Loucy (cell line): ENCODE data around the gene GEMIN5.

ENCODE experiments used
- H2AFZ ChIP-seq: fragments of 200-600 bp; sonication (generic); 2 replicates; pipeline ENCODE4 v1.6.0; 2016; ENCODE audit warnings: antibody characterized with exemption, mild to moderate bottlenecking, low read length, moderate library complexity
- H3F3A ChIP-seq: fragments of 200-600 bp; 2 replicates; pipeline ENCODE4 v1.6.0; 2016; ENCODE audit warnings: antibody characterized with exemption, low read depth, mild to moderate bottlenecking
- H3K27me3 ChIP-seq: fragments of 200-600 bp; sonication (generic); 2 replicates; pipeline ENCODE4 v1.6.1; 2014; ENCODE audit warnings: low read length, mild to moderate bottlenecking; ENCODE audit not compliant: insufficient read depth, poor library complexity, severe bottlenecking
- H3K36me3 ChIP-seq: fragments of 200-600 bp; sonication (generic); 2 replicates; pipeline ENCODE4 v1.6.1; 2016; ENCODE audit warnings: low read length; ENCODE audit not compliant: insufficient read depth
- H3K4me1 ChIP-seq: fragments of 200-600 bp; sonication (generic); 2 replicates; pipeline ENCODE4 v1.5.1; 2014; ENCODE audit warnings: low read length, mild to moderate bottlenecking; ENCODE audit not compliant: insufficient read depth, poor library complexity, severe bottlenecking
- H3K4me2 ChIP-seq: fragments of 200-600 bp; sonication (generic); 2 replicates; pipeline ENCODE4 v1.6.0; 2014; ENCODE audit warnings: antibody characterized with exemption, low read length, low read depth, mild to moderate bottlenecking; ENCODE audit not compliant: poor library complexity, severe bottlenecking
- H3K4me3 ChIP-seq: fragments of 200-600 bp; sonication (generic); 2 replicates; pipeline ENCODE4 v1.5.1; 2014; ENCODE audit warnings: low read length, mild to moderate bottlenecking, mixed read lengths; ENCODE audit not compliant: poor library complexity, severe bottlenecking
- H3K79me2 ChIP-seq: fragments of 200-600 bp; sonication (generic); 2 replicates; pipeline ENCODE4 v1.6.1; 2014; ENCODE audit warnings: low read length; ENCODE audit not compliant: insufficient read depth
- H3K9ac ChIP-seq: fragments of 200-600 bp; sonication (generic); 2 replicates; pipeline ENCODE4 v1.6.0; 2014; ENCODE audit warnings: mild to moderate bottlenecking, low read depth, low read length, moderate library complexity; ENCODE audit not compliant: poor library complexity, severe bottlenecking
- H3K9me2 ChIP-seq: fragments of 200-600 bp; sonication (generic); replicated peaks from 2 replicates; pipeline ENCODE4 v1.6.1; 2016; ENCODE audit warnings: low read depth, low read length, mixed read lengths
- H3K9me3 ChIP-seq: fragments of 200-600 bp; sonication (generic); 2 replicates; pipeline ENCODE4 v1.6.1; 2014; ENCODE audit warnings: mild to moderate bottlenecking, antibody characterized with exemption, low read length, low read depth; ENCODE audit not compliant: insufficient read depth
- H4K20me1 ChIP-seq: fragments of 200-600 bp; sonication (generic); 2 replicates; pipeline ENCODE4 v1.6.0; 2014; ENCODE audit warnings: antibody characterized with exemption, low read length, mild to moderate bottlenecking; ENCODE audit not compliant: insufficient read depth, poor library complexity, severe bottlenecking
- EZH2phosphoT487 ChIP-seq: fragments of 200-600 bp; IDR thresholded peaks from 2 replicates; pipeline ENCODE4 v1.6.1; 2018; ENCODE audit warnings: antibody characterized with exemption, mild to moderate bottlenecking, moderate library complexity, borderline replicate concordance
- TF ChIP-seq, protein P1 (sequence below): fragments of 200-600 bp; sonication (generic); conservative IDR thresholded peaks from 2 replicates; pipeline ENCODE4 v1.5.1; 2014; ENCODE audit warnings: mild to moderate bottlenecking, antibody characterized with exemption, low read length

Gene GEMIN5

DNA sequence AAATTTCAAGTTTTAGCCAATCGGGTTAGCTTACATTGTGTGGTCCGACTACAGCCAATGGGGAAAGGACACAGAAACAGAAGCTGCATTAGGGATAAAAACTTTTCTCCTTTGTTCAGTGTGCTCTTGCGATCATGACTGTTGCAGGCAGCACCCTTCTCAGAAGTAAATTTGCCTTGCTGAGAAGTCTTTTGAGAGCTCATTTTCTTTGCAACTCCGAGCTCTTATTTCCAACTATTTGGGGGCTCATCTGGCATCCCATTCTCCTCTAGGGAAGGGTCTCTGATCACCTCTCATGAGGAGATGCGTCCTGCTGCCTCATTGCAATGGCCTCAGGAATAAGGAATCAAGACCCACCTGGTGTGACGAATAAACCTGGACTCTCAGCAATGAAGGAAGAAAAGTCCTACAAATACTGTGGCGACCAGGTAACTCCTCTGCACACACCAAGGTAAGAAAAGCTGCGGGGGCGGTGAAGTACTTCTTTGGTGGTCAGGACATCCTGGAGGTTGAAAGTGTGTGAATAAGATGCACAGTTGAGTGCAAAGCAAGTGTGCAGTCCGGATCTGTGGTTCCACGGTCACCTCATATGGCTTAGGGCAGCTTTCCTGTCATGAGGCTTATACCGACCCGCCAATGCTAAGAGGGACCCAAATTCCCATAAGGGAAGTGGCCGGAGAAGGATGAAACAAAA lies 59.2 kb downstream of the GEMIN5 start:
- H2AFZ ChIP-seq: no peak overlapping the region
- no peak overlapping the region for H3K9ac ChIP-seq
- TF ChIP-seq, protein P1, sequence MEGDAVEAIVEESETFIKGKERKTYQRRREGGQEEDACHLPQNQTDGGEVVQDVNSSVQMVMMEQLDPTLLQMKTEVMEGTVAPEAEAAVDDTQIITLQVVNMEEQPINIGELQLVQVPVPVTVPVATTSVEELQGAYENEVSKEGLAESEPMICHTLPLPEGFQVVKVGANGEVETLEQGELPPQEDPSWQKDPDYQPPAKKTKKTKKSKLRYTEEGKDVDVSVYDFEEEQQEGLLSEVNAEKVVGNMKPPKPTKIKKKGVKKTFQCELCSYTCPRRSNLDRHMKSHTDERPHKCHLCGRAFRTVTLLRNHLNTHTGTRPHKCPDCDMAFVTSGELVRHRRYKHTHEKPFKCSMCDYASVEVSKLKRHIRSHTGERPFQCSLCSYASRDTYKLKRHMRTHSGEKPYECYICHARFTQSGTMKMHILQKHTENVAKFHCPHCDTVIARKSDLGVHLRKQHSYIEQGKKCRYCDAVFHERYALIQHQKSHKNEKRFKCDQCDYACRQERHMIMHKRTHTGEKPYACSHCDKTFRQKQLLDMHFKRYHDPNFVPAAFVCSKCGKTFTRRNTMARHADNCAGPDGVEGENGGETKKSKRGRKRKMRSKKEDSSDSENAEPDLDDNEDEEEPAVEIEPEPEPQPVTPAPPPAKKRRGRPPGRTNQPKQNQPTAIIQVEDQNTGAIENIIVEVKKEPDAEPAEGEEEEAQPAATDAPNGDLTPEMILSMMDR: no peak
- no peak for TF ChIP-seq EZH2phosphoT487
- H3K27me3 ChIP-seq: no peaks in the 10 kb centered on the region
- H3K4me1 ChIP-seq: no peaks in the 10 kb centered on the region
- H3K4me2 ChIP-seq: no peak overlapping the region
- no peaks in the 10 kb centered on the region for H3K79me2 ChIP-seq
- no peaks in the 10 kb centered on the region for H4K20me1 ChIP-seq
- no peak overlapping the region for H3K4me3 ChIP-seq
- no peaks in the 10 kb centered on the region for H3F3A ChIP-seq
- H3K9me3 ChIP-seq: no peaks in the 10 kb centered on the region
- peaks cover 16% of the 10 kb centered on the region; the same call in 1 of the 2 replicates for H3K36me3 ChIP-seq
- H3K9me2 ChIP-seq: no peaks in the 10 kb centered on the region

DNA sequence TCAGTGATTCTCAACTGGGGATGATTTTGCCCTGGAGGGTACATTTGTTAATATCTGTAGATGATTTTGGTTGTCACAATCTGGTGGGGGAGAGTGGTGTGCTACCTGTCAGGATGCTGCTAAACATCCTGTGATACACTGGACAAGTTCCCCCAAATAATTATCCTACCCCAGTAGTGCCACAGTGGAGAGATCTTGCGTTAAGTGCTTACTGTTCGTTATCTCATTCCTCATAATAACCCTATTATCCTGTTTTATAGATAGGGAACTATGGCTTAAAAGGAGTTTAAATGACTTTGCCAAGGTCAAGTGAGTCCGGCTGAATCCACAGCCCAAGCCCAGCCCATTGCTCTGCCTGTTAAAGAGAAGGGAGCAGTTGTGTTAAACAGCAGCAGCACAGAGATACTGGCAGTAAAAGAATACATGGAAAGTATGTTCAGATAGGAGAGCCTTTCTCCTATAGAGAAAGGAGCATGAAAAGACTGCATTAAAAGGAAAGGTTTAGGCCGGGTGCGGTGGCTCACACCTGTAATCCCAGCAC lies 64.2 kb downstream of the GEMIN5 start:
- Histone ChIP-seq H3K4me1 (no peaks in the 10 kb centered on the region), H3K79me2 (no peaks in the 10 kb centered on the region), H3K36me3 (peaks cover 41% of the 10 kb centered on the region; the same call in 1 of the 2 replicates), H3K4me3 (no peak overlapping the region), H2AFZ (no peak overlapping the region), H3F3A (no peaks in the 10 kb centered on the region), H3K9me3 (no peaks in the 10 kb centered on the region), H3K9ac (no peak overlapping the region), H3K4me2 (no peak overlapping the region), H4K20me1 (no peaks in the 10 kb centered on the region), H3K9me2 (no peaks in the 10 kb centered on the region), H3K27me3 (no peaks in the 10 kb centered on the region)
- TF ChIP-seq, protein P1: no peak
- TF ChIP-seq EZH2phosphoT487: no peak

- peaks cover 46% of the 10 kb centered on the region; the same call in 1 of the 2 replicates for H3K36me3 ChIP-seq
- no peak overlapping the region for H3K4me3 ChIP-seq
- no peaks in the 10 kb centered on the region for H3K27me3 ChIP-seq
- H3K79me2 ChIP-seq: no peaks in the 10 kb centered on the region
- no peak overlapping the region for H3K4me2 ChIP-seq
- no peaks in the 10 kb centered on the region for H3K9me2 ChIP-seq
- H3K9ac ChIP-seq: no peak overlapping the region
- no peak overlapping the region for H2AFZ ChIP-seq
- TF ChIP-seq EZH2phosphoT487: no peak
- TF ChIP-seq, protein P1: no peak
- H4K20me1 ChIP-seq: peaks cover 3% of the 10 kb centered on the region
- H3K4me1 ChIP-seq: no peaks in the 10 kb centered on the region
- H3F3A ChIP-seq: no peaks in the 10 kb centered on the region
- H3K9me3 ChIP-seq: no peaks in the 10 kb centered on the region
These were observed 66.3 kb downstream of the GEMIN5 start for GRCh38 chr5:154871734-154872133.
